LHCN-M2 (cell line): ENCODE measurements around the gene FLOT1. TPM values are rescaled to one million over a fixed set of nuclear protein-coding genes. Genes with fewer than 3 reads are reported as not detected.

Experiments
- DNase-seq: peaks from one replicate; pipeline ENCODE4 v3.0.0-alpha.2; 2012; ENCODE audit warnings: low read depth
- total RNA-seq: library from RNA; depleted of rRNA; stranded (reverse); fragments of >200 nt; gene quantifications from 2 replicates; pipeline ENCODE4 v1.2.3, GENCODE V29; 2014

Gene FLOT1
- total RNA-seq, 1 experiment from 2014 or later = 208 TPM

GRCh38 chr6:30747902-30748769, 5.6 kb upstream of the FLOT1 start:
- DNase-seq = no peak

GRCh38 chr6:30747300-30747687, 4.8 kb upstream of the FLOT1 start:
- DNase-seq = peak; percentile 63

GRCh38 chr6:30744054-30744805, 1.7 kb upstream of the FLOT1 start, which contains the start of gene IER3:
Gene IER3 (minus strand): TSS chr6:30744547. CDS start chr6:30744518, 29 bp downstream.
- peak; percentile 91 for DNase-seq

DNA sequence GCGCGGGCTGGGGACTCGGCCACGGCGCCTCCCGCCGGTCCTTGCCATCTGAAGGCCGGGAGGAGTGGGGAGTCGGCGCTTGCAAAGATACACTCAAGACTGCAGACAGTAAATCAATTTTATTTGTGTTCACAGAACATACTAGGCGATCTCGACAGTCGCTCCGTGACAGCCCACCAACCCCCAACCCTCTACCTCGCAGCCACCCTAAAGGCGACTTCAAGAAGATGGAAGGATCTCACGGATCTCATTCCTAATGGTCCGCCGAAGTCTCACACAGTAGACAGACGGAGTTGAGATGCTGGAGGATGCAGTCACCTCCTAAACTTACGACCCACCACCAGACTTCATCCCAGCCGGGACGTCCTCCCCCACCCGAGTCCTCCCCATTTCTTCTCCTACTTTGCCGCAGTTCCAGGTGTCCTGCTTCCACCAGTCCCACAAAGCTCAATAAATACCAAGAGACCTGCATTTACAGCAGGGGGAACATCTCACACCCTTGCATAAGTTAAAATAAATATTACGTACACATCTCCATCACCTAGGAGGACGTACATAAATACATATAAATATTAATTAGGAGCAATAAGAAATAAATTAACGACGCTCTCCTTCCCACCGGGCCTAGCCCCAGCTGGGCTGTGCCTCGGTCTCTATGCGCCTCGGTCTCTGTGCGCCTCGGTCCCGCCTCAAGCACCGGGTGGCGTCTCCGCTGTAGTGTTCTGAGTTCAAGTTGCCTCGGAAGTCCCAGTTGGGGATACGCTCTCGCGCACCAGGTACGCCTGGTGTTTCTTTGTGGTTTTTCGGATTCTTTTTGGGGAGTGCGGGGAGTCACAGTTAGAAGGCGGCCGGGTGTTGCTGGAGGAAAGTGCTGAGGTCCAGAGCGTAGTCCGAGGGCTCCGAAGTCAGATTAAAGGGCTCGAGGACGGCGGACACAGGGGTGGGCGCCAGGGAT, 889 bp upstream of the FLOT1 start:
- DNase-seq = no peak

DNA sequence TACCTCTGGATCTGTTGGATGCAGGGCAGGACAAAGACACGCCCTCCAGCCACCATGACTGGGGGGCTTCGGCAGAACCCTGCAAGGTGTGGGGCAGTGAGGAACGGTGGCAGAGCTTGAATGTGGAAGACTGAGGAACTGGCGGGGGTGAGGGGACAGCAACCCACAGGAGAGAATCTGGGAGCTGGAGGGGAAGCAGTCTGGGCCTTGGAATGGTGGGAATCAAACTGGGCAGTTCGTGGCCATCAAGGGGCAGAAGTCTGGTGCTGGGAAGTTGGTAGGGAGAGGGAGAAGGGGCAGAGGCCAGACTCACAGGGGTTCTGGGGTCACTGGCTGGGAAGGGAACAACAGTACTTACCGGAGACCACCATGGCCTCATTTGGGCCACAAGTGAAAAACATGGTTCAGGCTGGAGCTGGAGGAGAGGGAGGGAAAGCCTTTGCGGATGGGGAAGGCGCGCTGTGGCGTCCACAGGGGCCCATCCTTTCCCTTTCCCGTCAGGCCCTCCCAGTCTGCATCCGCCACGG, 635 bp downstream of the FLOT1 start:
- no peak for DNase-seq

- no peak for DNase-seq
Measured at GRCh38 chr6:30741063-30741779, 1.3 kb downstream of the FLOT1 start.

GRCh38 chr6:30740540-30740870, 2.0 kb downstream of the FLOT1 start:
- DNase-seq = no peak

GRCh38 chr6:30738532-30738931, 4.0 kb downstream of the FLOT1 start:
- DNase-seq = no peak

GRCh38 chr6:30735668-30736314, 6.7 kb downstream of the FLOT1 start:
- DNase-seq = no peak

- DNase-seq = no peak
Measured at GRCh38 chr6:30732237-30732943, 10.1 kb downstream of the FLOT1 start.

- DNase-seq = no peak
Measured at GRCh38 chr6:30730601-30731435, 11.7 kb downstream of the FLOT1 start.

DNA sequence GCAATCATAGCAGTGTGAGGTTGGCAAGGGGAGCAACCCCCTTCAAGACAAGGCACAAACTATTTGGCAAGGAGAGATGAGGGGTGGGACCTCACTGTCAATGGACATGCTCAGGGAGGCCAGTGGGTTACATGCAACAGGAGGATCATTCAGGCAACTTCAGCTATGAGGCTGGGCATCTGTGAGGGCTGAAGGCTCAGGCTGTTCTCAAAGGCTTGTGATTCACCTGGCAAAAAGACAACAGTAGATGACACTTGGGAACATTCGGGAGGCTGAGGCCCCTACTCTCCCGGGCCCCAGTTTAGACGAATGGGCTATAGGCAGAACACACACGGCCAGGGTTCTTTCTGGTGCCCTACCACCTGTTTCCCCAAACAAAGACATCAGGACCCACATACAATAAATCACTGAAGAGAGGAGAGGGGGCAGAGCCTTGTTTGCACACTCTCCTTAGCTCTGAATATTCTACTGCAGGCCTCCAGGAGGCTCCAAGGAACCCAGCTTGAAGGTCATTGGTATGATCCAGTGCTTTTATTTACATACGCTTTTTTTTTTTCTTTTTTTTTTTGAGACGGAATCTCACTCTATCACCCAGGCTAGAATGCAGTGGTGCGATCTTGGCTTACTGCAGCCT, 14.4 kb downstream of the FLOT1 start:
- peak; percentile 71 for DNase-seq

DNA sequence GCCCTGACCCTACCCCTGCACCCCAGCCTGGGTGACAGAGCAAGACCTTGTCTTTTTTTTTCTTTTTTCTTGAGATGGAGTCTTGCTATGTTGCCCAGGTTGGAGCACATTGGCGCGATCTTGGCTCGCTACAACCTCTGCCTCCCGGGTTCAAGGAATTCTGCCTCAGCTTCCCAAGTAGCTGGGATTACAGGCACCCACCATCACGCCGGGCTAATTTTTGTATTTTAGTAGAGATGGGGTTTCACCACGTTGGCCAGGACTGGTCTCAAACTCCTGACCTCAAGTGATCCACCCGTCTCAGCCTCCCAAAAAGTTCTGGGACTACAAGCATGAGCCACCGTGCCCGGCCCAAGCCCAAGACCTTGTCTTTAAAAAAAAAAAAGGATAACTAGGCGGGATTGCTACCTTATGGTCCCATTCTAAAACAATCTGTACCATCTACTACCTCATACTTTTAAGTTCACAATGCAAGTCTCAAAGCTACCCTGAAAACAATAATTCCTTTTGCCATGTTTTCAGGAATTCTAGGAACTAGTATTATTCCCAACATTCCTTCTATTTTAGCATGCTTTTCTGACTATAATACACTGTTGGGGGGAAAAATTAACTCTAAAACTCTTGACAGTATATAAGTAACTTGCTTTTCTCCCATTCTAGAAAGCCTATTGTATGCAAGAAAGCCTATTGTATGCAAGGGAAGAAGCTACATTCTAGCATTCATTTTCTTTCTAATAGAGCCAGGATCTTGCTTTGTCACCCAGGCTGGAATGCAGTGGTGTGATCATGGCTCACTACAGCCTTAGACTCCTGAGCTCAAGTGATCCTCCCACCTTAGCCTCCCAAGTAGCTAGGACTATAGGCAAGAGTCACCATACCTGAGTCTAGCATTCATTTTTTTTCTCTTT, 15.7 kb downstream of the FLOT1 start:
- no peak for DNase-seq

DNA sequence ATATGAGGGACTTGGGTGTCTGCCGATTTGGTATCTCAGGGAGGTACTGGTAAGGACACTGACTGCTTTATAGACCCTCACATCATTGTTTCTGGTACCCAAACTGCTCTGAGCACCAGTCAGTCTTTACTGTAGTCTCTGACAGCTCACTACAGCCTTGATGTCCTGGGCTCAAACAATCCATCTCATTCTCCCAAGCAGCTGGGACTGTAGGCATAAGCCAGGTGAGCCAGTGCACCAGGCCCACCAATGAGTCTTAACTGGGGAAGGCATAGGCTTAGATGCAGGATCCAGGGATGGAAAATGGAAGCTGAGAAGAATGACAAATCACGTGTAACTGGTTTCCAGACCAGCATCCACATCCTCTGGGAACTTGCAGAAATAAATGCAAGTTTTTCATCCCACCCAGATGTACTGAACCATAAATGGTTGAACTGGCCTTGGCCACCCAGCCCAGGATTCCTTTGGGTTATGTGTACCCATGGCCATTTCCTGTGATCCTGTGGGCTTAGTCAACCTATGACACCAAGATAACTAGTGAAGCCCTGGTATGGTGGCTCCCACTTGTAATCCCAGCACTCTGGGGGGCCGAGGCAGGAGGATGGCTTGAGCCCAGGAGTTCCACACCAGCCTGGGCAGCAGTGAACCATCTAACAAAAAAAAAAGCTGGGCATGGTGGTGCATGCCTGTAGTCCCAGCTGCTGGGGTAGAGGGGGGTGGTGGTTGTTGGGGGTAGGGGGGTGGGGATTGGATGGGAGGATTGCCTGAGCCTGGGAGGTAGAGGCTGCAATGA, 16.6 kb downstream of the FLOT1 start:
- DNase-seq = peak; percentile 79

DNA sequence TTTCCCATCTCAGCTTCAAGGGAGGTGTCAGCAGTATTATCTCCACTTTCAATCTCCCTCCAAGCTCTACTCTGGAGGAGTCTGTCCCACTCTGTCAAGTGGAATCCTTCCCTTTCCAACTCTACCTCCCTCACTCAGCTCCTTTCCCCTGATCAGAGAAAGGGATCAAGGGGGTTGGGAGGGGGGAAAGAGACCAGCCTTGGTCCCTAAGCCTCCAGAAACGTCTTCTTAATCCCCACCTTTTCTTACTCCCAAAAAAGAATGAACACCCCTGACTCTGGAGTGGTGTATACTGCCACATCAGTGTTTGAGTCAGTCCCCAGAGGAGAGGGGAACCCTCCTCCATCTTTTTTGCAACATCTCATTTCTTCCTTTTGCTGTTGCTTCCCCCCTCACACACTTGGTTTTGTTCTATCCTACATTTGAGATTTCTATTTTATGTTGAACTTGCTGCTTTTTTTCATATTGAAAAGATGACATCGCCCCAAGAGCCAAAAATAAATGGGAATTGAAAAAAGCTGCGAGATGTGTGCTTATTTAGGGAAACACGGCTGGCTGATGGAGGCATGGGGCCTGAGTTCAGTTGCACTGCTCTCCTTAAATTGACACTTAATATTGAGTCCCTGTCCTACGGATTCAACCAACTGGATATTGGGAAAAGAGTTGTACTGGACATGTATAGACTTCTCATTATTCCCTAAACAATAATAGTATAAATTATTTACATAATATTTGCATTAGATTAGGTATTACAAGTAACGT, 17.4 kb downstream of the FLOT1 start:
- DNase-seq = no peak
